Neural progenitor cell (in vitro differentiated cells): ENCODE results near the gene BEAN1.

ENCODE experiments used
- EZH2 ChIP-seq: fragments of 200-600 bp; sonication (generic); IDR thresholded peaks from 2 replicates; pipeline ENCODE4 v1.6.1; 2017; ENCODE audit warnings: antibody characterized with exemption, mild to moderate bottlenecking, moderate library complexity
- TF ChIP-seq, protein P1 (sequence below): fragments of 200-600 bp; sonication (generic); IDR thresholded peaks from 2 replicates; pipeline ENCODE4 v1.5.1; 2017; ENCODE audit warnings: antibody characterized with exemption, mild to moderate bottlenecking

- TF ChIP-seq, protein P1, sequence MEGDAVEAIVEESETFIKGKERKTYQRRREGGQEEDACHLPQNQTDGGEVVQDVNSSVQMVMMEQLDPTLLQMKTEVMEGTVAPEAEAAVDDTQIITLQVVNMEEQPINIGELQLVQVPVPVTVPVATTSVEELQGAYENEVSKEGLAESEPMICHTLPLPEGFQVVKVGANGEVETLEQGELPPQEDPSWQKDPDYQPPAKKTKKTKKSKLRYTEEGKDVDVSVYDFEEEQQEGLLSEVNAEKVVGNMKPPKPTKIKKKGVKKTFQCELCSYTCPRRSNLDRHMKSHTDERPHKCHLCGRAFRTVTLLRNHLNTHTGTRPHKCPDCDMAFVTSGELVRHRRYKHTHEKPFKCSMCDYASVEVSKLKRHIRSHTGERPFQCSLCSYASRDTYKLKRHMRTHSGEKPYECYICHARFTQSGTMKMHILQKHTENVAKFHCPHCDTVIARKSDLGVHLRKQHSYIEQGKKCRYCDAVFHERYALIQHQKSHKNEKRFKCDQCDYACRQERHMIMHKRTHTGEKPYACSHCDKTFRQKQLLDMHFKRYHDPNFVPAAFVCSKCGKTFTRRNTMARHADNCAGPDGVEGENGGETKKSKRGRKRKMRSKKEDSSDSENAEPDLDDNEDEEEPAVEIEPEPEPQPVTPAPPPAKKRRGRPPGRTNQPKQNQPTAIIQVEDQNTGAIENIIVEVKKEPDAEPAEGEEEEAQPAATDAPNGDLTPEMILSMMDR: no peak
- no peak for TF ChIP-seq EZH2
Observed at GRCh38 chr16:66432429-66432828, 5.3 kb downstream of the BEAN1 start.
